Lower leg skin (tissue), 4 donors: ENCODE results near the gene NRK. TPM values are rescaled to one million over a fixed set of nuclear protein-coding genes. Genes with fewer than 3 reads are reported as not detected.
"Not testable (repeated sequence)": the region's sequence is repeated elsewhere in the genome, so short reads cannot be mapped to it uniquely, and the experiment has no call there.

Experiments used
- DNase-seq, 2 donors: peaks; one replicate each; pipeline ENCODE4 v3.0.0-alpha.2; 2019; ENCODE audit warnings: low spot score in 2 of 2
- H3K4me3 ChIP-seq: fragments of 200-600 bp; sonication (generic); 2 replicates; pipeline ENCODE4 v1.5.1; 2017; ENCODE audit warnings: mild to moderate bottlenecking, low read depth; ENCODE audit not compliant: poor library complexity, severe bottlenecking
- CTCF ChIP-seq, 3 donors: fragments of 450-650 bp; IDR thresholded peaks; one replicate each; pipeline ENCODE4 v1.5.1; 2016; ENCODE audit warnings: antibody characterized with exemption in 3 of 3, mild to moderate bottlenecking in 3 of 3, moderate library complexity in 2 of 3
- POLR2A ChIP-seq, 2 donors: fragments of 450-650 bp; IDR thresholded peaks; one replicate each; pipeline ENCODE4 v1.6.1; 2016 to 2017; ENCODE audit warnings: antibody characterized with exemption in 2 of 2, mild to moderate bottlenecking in 1 of 2, moderate library complexity in 1 of 2
- WGBS, 2 donors: methylation state at CpG; one replicate each; pipeline ENCODE4 v1.1.5; 2018; 5-methylcytosine and 5-hydroxymethylcytosine counted together
- intact Hi-C: fragments of 100-400 bp; cut with DNase I; formaldehyde crosslinking; loops from one replicate; pipeline ENCODE4 v1.15.0; 2023; ENCODE audit warnings: low total_unique reads
- total RNA-seq, 4 donors: library from RNA; depleted of rRNA; stranded (reverse); fragments of >200 nt; gene quantifications; one replicate each; pipeline ENCODE4 v1.1.0, GENCODE V29; 2016

Gene NRK
- total RNA-seq, 4 donors from 2014 or later = 0.05 to 0.42 (median 0.26) TPM; not detected in 1

GRCh38 chrX:105845631-105846030, 23.3 kb downstream of the NRK start:
- DNase-seq = no peak
- TF ChIP-seq CTCF (IDR thresholded peaks at IDR 0.05) (no peak), POLR2A (IDR thresholded peaks at IDR 0.05) (no peak)
- 36 to 48% methylated on average over 2 of the region's 2 CpGs for WGBS, 2 donors
- no peak overlapping the region for H3K4me3 ChIP-seq
- intact Hi-C loops = no loop called here

- H3K4me3 ChIP-seq, DNase-seq, intact Hi-C loops: not testable (repeated sequence)
- WGBS, 2 donors = 100% methylated on average over 2 of the region's 2 CpGs; no CpG with 5 or more reads in 1 of the 2 donors
Measured at GRCh38 chrX:105850100-105850499, 27.8 kb downstream of the NRK start.

- WGBS, 2 donors = 39 to 41% methylated on average over 3 of the region's 3 CpGs
- H3K4me3 ChIP-seq = no peak overlapping the region
- intact Hi-C loops = no loop called here
- TF ChIP-seq POLR2A (IDR thresholded peaks at IDR 0.05) = no peak
- TF ChIP-seq CTCF (IDR thresholded peaks at IDR 0.05) = no peak
- no peak for DNase-seq
Measured at GRCh38 chrX:105865709-105866108, 43.4 kb downstream of the NRK start.

GRCh38 chrX:105869701-105870100, 47.4 kb downstream of the NRK start:
- DNase-seq = no peak
- no peak overlapping the region for H3K4me3 ChIP-seq
- intact Hi-C loops = no loop called here
- TF ChIP-seq CTCF (IDR thresholded peaks at IDR 0.05) = no peak
- no peak for TF ChIP-seq POLR2A (IDR thresholded peaks at IDR 0.05)
- 59 to 77% methylated on average over 1 of the region's 1 CpG for WGBS, 2 donors

GRCh38 chrX:105870445-105870844, 48.1 kb downstream of the NRK start:
- no peak overlapping the region for H3K4me3 ChIP-seq
- intact Hi-C loops = no loop called here
- DNase-seq = no peak
- TF ChIP-seq CTCF (IDR thresholded peaks at IDR 0.05) = no peak
- no peak for TF ChIP-seq POLR2A (IDR thresholded peaks at IDR 0.05)
- WGBS, 2 donors = 75 to 89% methylated on average over 3 of the region's 3 CpGs

- intact Hi-C loops = no loop called here
- 44 to 50% methylated on average over 7 of the region's 7 CpGs for whole genome bisulfite sequencing, 2 donors
- TF ChIP-seq POLR2A (IDR thresholded peaks at IDR 0.05) (no peak), CTCF (IDR thresholded peaks at IDR 0.05) (no peak)
- H3K4me3 ChIP-seq = no peak overlapping the region
- DNase-seq = no peak
Measured at GRCh38 chrX:105872941-105873340, 50.6 kb downstream of the NRK start.
